IPS-11a (cell line): ENCODE data around the gene ACACB.

Source experiments
- H3K4me3 ChIP-seq: one replicate; pipeline ENCODE4 v1.5.1; 2013; ENCODE audit warnings: low read depth, low read length, control low read depth

ACACB gene

GRCh38 chr12:109292342-109292711 lies 175.9 kb downstream of the ACACB start:
- no peak overlapping the region for H3K4me3 ChIP-seq

- no peak overlapping the region for H3K4me3 ChIP-seq
Measured at GRCh38 chr12:109293106-109293505, 176.7 kb downstream of the ACACB start.

- H3K4me3 ChIP-seq: no peak overlapping the region
Measured at GRCh38 chr12:109294286-109294796, 178.0 kb downstream of the ACACB start.

GRCh38 chr12:109295764-109296425 lies 179.5 kb downstream of the ACACB start:
- no peak overlapping the region for H3K4me3 ChIP-seq

GRCh38 chr12:109296431-109296830 lies 180.0 kb downstream of the ACACB start:
- no peak overlapping the region for H3K4me3 ChIP-seq

- no peak overlapping the region for H3K4me3 ChIP-seq
Measured at GRCh38 chr12:109299849-109300248, 183.5 kb downstream of the ACACB start.

GRCh38 chr12:109301643-109302168 lies 185.3 kb downstream of the ACACB start:
- H3K4me3 ChIP-seq: no peak overlapping the region

- H3K4me3 ChIP-seq: no peak overlapping the region
Measured at GRCh38 chr12:109302358-109302757, 186.0 kb downstream of the ACACB start.

- H3K4me3 ChIP-seq: no peak overlapping the region
Measured at GRCh38 chr12:109302770-109303169, 186.4 kb downstream of the ACACB start.

- H3K4me3 ChIP-seq: no peak overlapping the region
Measured at GRCh38 chr12:109304485-109304884, 188.1 kb downstream of the ACACB start.

GRCh38 chr12:109305547-109305946 lies 189.2 kb downstream of the ACACB start:
- H3K4me3 ChIP-seq: no peak overlapping the region

- no peak overlapping the region for H3K4me3 ChIP-seq
Measured at GRCh38 chr12:109307051-109307450, 190.7 kb downstream of the ACACB start.

GRCh38 chr12:109308534-109309380 lies 192.4 kb downstream of the ACACB start, which contains the start of gene FOXN4:
Gene FOXN4 (minus strand): TSS chr12:109309284. CDS start chr12:109308321, 963 bp downstream.
- H3K4me3 ChIP-seq: peak within 1 kb of the TSS; percentile 53

GRCh38 chr12:109309381-109310246 lies 193.2 kb downstream of the ACACB start:
- H3K4me3 ChIP-seq: peak overlapping the region; percentile 53

- H3K4me3 ChIP-seq: peak overlapping the region; percentile 43
Measured at GRCh38 chr12:109310247-109311125, 194.1 kb downstream of the ACACB start.
